Activated naive CD4-positive, alpha-beta T cell treated with anti-CD3 and anti-CD28 coated beads, Interleukin-2, amount 50 U/mL, for 24 hours (primary cell): ENCODE data around the gene SBSN.
"Not testable (repeated sequence)": the region's sequence is repeated elsewhere in the genome, so short reads cannot be mapped to it uniquely, and the experiment has no call there.

Experiments
- H3K27ac Mint-ChIP-seq: one replicate; pipeline ENCODE4 v1.8.0; 2021; ENCODE audit warnings: mild to moderate bottlenecking, mixed read lengths
- H3K27me3 Mint-ChIP-seq: one replicate; pipeline ENCODE4 v1.8.0; 2021; ENCODE audit warnings: mixed read lengths
- H3K36me3 Mint-ChIP-seq: one replicate; pipeline ENCODE4 v1.8.0; 2021; ENCODE audit warnings: mixed read lengths
- H3K4me1 Mint-ChIP-seq: one replicate; pipeline ENCODE4 v1.8.0; 2021; ENCODE audit warnings: mixed read lengths
- H3K4me3 Mint-ChIP-seq: one replicate; pipeline ENCODE4 v1.8.0; 2021; ENCODE audit warnings: mild to moderate bottlenecking, mixed read lengths
- H3K9me3 Mint-ChIP-seq: one replicate; pipeline ENCODE4 v1.8.0; 2021; ENCODE audit warnings: mixed read lengths

Gene SBSN

DNA sequence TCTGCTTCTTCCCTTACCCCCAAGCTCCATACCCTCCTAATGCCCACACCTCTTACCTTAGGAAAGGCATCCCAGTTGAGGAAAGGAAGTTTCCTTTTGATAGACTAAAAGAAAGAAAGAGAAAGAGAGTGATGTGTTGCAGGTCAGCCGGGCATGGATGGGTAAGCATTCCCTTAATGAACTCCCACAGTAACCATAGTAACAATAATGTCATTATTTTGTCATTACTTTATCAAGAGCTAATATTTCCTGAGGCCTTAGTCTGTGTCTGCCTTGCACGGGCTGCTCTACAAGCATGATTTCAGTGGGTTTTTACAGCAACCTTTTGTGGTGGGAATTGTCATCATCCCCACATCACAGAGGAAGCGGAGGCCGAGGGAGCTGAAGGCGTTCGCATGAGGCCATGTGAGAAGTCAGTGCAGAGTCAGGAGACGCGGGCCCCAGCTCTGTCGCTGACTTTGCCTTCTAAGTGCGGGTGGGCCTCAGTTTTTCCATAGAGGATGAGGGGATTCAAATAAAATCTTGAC lies 40.4 kb downstream of the SBSN start:
- Mint-ChIP-seq H3K4me3 (no peak overlapping the region), H3K9me3 (no peaks in the 10 kb centered on the region), H3K27ac (no peak overlapping the region), H3K36me3 (no peaks in the 10 kb centered on the region), H3K4me1 (no peaks in the 10 kb centered on the region), H3K27me3 (peaks cover 2% of the 10 kb centered on the region)

DNA sequence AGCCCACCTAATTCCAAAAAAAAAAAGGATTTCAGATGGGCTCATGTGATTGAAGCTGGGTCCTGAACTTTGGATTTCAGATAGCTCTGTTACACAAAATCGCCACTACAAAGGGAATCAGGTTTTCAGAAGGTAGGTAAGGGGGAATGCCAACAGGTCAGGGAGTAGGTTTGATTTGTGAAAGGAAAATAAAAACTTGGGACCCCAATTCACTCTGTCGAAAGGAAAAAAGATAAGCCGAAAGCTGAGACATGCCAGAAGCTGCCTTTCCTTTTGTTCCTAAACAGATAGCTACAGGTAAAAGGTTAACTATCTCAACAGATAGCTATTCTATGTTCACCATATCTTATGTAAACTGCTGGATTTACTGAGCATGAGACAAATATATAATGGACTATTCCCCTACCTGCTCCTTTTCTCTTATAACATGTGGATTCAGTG lies 41.8 kb downstream of the SBSN start:
- Mint-ChIP-seq H3K36me3 (no peaks in the 10 kb centered on the region), H3K4me1 (no peaks in the 10 kb centered on the region), H3K9me3 (no peaks in the 10 kb centered on the region), H3K27ac (no peak overlapping the region), H3K27me3 (peaks cover 2% of the 10 kb centered on the region), H3K4me3 (no peak overlapping the region)

DNA sequence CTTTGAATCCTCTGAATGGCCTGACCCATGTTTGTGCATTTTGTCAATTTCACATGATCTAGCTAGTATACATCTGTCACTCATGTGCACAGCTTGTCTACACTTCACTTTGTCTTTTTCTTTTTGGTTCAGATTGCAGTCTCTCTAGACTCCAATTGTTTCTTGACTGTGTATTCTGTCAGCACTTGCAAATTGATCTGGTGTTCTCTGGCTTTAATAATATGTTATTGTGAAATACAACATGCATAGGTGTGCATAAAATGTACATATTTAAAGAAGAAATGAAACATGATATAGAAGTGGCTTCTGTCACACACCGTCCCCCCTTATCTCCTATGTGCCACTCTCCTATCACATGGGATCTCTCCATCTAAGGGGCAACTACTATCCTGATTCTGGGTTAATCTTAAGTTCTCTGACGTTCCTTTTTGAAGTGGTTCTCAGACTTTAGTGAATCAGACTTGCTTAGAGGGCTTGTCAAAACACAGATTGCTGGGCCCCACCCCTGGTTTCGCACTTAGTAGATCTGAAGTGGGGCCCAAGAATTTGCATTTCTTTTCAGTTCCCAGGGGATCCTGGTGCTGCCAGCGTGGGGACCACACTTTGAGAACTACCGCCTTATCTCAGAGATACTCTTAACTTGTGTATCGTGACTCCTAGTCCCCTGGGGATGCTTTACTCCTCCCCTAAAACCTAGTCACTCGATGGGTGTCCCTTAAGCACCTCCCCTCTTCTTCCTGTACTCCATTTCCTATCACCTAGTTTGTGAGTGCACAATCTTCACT lies 43.7 kb downstream of the SBSN start:
- no peaks in the 10 kb centered on the region for H3K9me3 Mint-ChIP-seq
- no peaks in the 10 kb centered on the region for H3K36me3 Mint-ChIP-seq
- H3K4me1 Mint-ChIP-seq = no peaks in the 10 kb centered on the region
- H3K27ac Mint-ChIP-seq = no peak overlapping the region
- H3K27me3 Mint-ChIP-seq = peaks cover 2% of the 10 kb centered on the region
- H3K4me3 Mint-ChIP-seq = no peak overlapping the region

DNA sequence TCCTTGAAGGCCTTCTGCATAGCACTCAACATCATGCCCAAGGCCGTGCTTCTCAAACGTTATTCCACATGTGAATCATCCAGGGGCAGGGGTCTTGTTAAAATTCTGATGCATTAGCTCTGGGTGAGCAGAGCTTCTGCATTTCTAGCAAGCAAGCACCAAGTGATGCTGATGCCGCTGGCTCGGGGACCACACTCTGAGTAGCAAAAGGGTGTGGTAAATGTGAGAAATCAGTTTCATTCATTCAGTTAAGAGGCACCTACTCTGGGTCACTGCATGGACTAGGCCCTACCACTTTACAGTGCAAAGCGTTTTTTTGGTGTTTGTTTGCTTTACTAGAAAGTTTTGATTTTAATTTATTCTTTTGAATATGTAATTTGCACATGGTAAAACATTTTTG lies 45.0 kb downstream of the SBSN start:
- Mint-ChIP-seq H3K4me1 (no peaks in the 10 kb centered on the region), H3K36me3 (no peaks in the 10 kb centered on the region), H3K4me3 (no peak overlapping the region), H3K27ac (peak overlapping the region; percentile 41), H3K27me3 (peaks cover 2% of the 10 kb centered on the region), H3K9me3 (no peaks in the 10 kb centered on the region)

DNA sequence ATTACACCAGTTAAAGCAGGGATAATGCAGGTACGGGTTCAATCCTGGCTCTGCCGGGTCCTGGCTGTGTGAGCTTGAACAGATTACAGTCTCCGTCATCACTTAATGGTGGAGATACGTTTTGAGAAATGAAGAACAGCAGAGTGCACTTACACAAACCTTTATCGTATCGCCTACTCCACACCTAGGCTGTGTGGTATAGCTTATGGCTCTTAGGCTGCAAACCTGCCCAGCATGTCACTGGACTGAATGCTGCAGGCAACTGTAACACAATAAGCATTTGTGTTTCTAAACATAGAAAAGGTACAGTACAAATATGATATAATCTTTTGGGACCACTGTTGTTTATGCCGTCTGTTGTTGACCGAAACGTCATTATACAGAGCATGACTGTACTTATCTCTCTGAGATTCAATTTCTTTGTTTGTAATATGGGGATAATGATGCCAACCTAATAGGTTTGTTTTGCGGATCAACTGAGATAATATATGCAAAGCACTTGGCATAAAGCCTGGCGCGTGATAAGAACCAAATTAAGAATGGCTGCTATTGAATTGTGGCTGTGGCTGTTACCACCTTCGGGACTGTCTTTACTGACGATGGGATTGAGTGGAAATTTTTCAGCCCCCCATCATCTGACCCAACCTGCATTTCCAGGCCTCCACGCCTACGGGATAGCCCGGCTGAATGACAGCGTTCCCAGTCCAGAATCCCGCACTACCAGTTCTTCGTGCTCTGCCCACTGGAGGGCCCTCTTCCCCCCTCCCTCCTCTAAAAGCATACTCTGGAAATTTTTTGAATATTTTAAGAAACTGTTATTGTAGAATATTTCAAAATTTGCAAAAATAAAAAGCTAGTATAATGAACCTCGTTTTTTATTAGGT lies 49.1 kb downstream of the SBSN start:
- Mint-ChIP-seq H3K27me3 (peaks cover 2% of the 10 kb centered on the region), H3K36me3 (no peaks in the 10 kb centered on the region), H3K9me3 (no peaks in the 10 kb centered on the region), H3K27ac (no peak overlapping the region), H3K4me1 (no peaks in the 10 kb centered on the region), H3K4me3 (no peak overlapping the region)

DNA sequence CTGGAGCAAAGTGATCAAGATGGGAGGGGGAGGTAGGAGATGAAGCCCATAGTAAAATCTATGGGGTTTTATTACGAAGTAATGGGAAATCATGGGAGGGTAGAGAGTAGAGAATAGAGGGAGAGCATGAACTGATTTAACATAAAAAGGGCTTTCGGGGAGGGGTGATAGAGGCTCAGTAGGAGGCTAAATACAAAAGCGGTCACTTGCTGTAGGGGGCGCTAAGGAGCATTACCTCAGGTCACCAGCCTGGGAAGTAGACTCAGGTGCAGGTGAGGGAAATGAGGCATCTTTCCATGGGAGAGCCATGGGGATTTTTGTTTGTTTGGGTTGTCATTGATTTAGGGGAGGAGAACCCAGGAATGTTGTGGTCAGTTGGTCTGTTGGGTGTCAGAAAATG lies 52.0 kb downstream of the SBSN start:
- Mint-ChIP-seq H3K27ac (no peak overlapping the region), H3K9me3 (no peaks in the 10 kb centered on the region), H3K27me3 (no peaks in the 10 kb centered on the region), H3K4me1 (no peaks in the 10 kb centered on the region), H3K36me3 (no peaks in the 10 kb centered on the region), H3K4me3 (no peak overlapping the region)

DNA sequence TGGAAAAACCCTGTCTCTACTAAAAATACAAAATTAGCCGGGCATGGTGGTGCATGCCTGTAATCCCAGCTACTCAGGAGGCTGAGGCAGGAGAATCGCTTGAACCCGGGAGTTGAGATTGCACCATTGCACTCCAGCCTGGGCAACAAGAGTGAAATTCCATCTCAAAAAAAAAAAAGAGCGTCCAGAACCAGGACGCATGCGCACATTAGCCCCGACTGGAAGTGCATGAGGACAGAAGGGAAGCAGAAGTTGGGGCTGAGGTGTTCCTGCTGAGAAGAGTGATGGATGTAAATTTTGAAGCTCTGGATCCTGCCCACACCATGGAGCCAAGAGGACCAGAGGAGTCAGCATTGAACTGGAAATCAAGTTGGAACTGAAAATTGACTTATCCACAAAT lies 53.5 kb downstream of the SBSN start:
- H3K36me3 Mint-ChIP-seq, H3K4me1 Mint-ChIP-seq, H3K4me3 Mint-ChIP-seq, H3K27me3 Mint-ChIP-seq, H3K27ac Mint-ChIP-seq, H3K9me3 Mint-ChIP-seq: not testable (repeated sequence)

DNA sequence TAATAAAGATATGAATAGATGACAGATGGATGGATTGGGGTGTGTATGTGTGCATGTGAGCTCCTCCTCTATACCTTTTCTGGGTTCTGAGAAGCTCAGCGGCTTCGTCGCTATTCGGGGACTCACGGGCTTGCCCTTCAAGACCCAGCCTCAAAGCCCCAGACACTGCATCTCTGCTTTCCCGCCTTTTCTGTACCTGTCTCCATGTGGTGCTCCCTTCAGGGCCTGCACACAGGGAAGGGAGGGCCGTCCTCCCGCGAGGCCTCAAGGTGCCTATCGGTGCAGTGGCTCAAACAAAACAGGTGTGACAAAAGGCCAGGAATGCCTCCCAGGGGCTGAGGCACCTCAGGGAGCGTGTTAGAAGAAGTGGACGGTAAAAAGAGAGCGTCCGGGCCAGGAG lies 54.0 kb downstream of the SBSN start:
- no peaks in the 10 kb centered on the region for H3K27me3 Mint-ChIP-seq
- H3K4me1 Mint-ChIP-seq = no peaks in the 10 kb centered on the region
- no peak overlapping the region for H3K4me3 Mint-ChIP-seq
- no peak overlapping the region for H3K27ac Mint-ChIP-seq
- no peaks in the 10 kb centered on the region for H3K36me3 Mint-ChIP-seq
- no peaks in the 10 kb centered on the region for H3K9me3 Mint-ChIP-seq
